Measurements from ENCODE around the gene DOHH.

The DOHH gene

GRCh38 chr19:3503036-3503572 lies 2.6 kb upstream of the DOHH start:
- DNase-seq (ENCODE audit: low read depth, low spot score), result no peak

- no peak for DNase-seq (ENCODE audit: low read depth, low spot score)
Observed at GRCh38 chr19:3501780-3502179, 1.3 kb upstream of the DOHH start.

GRCh38 chr19:3499738-3500428 lies 591 bp downstream of the DOHH start:
- no peak for DNase-seq (ENCODE audit: low read depth, low spot score)

- DNase-seq (ENCODE audit: low read depth, low spot score), result no peak
Observed at GRCh38 chr19:3497757-3498520, 2.5 kb downstream of the DOHH start.

GRCh38 chr19:3496392-3497273 lies 3.8 kb downstream of the DOHH start:
- no peak for DNase-seq (ENCODE audit: low read depth, low spot score)

GRCh38 chr19:3494559-3494958 lies 5.9 kb downstream of the DOHH start:
- no peak for DNase-seq (ENCODE audit: low read depth, low spot score)

- DNase-seq (ENCODE audit: low read depth, low spot score), result no peak
Observed at GRCh38 chr19:3494051-3494450, 6.4 kb downstream of the DOHH start.

- no peak for DNase-seq (ENCODE audit: low read depth, low spot score)
Observed at GRCh38 chr19:3493651-3494050, 6.8 kb downstream of the DOHH start.

- no peak for DNase-seq (ENCODE audit: low read depth, low spot score)
Observed at GRCh38 chr19:3492919-3493318, 7.6 kb downstream of the DOHH start.

- no peak for DNase-seq (ENCODE audit: low read depth, low spot score)
Observed at GRCh38 chr19:3492131-3492839, 8.2 kb downstream of the DOHH start.

GRCh38 chr19:3491396-3492119 lies 8.9 kb downstream of the DOHH start:
- DNase-seq (ENCODE audit: low read depth, low spot score), result no peak

GRCh38 chr19:3483226-3483628 lies 17.2 kb downstream of the DOHH start, which contains the start of gene SMIM44:
Gene SMIM44, minus strand, starts transcription at chr19:3483441. Its CDS starts 38 bp downstream, at chr19:3483403.
- DNase-seq (ENCODE audit: low read depth, low spot score), result no peak

- no peak for DNase-seq (ENCODE audit: low read depth, low spot score)
Observed at GRCh38 chr19:3482507-3483225, 17.8 kb downstream of the DOHH start.

- DNase-seq (ENCODE audit: low read depth, low spot score), result no peak
Observed at GRCh38 chr19:3481241-3482090, 19.0 kb downstream of the DOHH start.

GRCh38 chr19:3480383-3481091 lies 19.9 kb downstream of the DOHH start, which contains the start of gene SMIM24:
Gene SMIM24, minus strand, starts transcription at chr19:3480525. Its CDS starts 62 bp downstream, at chr19:3480463.
- no peak for DNase-seq (ENCODE audit: low read depth, low spot score)

- no peak for DNase-seq (ENCODE audit: low read depth, low spot score)
Observed at GRCh38 chr19:3479834-3480215, 20.6 kb downstream of the DOHH start.

GRCh38 chr19:3479177-3479833 lies 21.2 kb downstream of the DOHH start:
- no peak for DNase-seq (ENCODE audit: low read depth, low spot score)
